GM18873 (cell line): ENCODE results near the gene STRIP1.

Source experiments
- ATAC-seq: cut with Tn5 transposase; IDR thresholded peaks from one replicate; pipeline ENCODE4 v1.9.1; 2021; ENCODE audit warnings: mild to moderate bottlenecking, moderate library complexity, moderate number of reproducible peaks; ENCODE audit not compliant: unreplicated experiment, low FRiP score

Gene STRIP1

DNA sequence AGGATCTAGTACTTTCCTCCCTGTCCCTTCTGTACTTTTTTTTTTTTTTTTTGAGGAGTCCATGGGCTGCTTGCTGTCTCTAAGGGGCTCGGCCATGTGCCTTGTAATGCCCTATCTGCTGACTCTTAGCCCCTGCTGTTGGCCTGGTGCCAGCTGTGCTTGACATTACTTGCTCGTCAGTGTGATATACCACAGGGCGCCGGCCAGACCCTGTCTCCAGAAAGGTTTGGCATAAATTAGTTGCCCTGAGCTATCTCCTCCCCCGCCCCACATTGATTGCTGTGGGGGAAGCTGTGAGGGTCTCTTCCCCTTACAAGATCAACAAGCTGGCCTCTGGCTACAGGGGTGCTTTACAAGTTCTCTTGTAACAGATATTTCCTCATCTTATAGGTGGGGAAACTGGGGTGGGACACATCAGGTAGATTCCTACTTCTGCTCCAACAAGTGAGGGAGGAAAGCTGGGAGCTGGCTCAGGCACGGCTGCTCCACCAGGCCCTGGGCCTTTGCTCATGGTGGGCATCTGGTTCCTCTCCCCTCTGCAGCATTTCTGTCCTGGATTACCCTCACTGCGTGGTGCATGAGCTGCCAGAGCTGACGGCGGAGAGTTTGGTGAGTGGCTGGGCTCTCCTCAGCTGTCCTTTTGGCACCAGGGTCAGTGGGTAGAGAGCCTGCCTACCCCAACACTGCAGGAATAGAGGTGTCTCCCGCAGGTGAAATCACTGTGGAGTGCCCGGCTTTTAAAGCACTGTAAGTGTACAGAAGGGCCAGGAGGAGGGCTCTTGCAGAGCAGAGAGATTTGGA is 15.6 kb downstream of the STRIP1 start:
- ATAC-seq: no peak

DNA sequence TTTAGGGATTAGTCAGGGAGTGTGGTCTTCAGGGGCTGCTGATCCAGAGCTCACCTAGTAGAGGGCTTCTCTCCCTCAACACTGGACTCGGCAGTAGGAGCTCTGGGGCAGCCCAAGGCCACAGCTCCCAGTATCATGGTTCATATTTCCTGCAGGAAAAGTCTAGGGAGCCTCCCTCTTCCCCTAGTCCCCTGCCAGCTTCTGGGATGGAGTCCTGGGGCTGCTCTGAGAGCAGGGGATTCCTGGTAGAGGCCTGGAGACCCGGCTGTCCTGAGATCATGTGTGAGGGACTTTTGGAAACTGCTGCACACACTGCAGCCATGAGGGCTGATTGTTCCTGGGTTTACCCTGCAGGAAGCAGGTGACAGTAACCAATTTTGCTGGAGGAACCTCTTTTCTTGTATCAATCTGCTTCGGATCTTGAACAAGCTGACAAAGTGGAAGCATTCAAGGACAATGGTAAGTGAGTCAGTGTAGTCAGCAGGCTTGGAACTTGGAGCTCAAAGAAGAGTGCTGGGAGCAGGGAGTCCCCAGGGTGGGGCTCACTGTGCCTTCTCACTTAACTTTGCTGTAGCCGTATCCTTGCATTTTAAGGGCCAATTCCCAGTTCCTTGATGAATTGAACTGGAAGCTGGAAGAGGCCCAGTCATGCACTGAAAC is 16.3 kb downstream of the STRIP1 start:
- ATAC-seq: no peak

DNA sequence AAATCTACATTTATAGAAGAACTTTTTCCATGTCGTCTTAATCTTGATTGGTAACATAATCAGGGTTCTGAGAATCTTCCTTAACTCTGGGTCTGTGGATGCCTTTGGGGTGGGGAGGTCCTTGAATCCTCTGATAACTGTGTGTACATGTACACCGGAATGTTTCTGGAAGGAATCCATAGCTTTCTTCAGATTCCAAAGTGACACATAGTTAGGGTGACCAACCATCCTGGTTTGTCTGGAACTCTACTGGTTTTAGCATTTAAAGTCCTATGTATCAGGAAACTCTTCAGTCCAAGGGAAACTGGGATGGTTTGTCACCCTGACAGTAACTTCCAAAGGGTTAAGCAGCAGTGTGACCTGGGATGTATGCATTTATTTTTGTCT is 16.8 kb downstream of the STRIP1 start:
- no peak for ATAC-seq

DNA sequence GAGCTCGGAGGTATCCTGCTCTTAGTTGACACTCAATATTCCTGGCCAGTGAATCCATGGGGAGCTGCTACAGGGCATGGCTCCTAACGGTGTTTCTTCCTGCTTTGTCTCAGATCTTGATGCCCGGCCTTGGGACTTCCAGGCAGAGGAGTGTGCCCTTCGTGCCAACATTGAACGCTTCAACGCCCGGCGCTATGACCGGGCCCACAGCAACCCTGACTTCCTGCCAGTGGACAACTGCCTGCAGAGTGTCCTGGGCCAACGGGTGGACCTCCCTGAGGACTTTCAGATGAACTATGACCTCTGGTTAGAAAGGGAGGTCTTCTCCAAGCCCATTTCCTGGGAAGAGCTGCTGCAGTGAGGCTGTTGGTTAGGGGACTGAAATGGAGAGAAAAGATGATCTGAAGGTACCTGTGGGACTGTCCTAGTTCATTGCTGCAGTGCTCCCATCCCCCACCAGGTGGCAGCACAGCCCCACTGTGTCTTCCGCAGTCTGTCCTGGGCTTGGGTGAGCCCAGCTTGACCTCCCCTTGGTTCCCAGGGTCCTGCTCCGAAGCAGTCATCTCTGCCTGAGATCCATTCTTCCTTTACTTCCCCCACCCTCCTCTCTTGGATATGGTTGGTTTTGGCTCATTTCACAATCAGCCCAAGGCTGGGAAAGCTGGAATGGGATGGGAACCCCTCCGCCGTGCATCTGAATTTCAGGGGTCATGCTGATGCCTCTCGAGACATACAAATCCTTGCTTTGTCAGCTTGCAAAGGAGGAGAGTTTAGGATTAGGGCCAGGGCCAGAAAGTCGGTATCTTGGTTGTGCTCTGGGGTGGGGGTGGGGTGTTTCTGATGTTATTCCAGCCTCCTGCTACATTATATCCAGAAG is 19.4 kb downstream of the STRIP1 start:
- ATAC-seq: no peak

DNA sequence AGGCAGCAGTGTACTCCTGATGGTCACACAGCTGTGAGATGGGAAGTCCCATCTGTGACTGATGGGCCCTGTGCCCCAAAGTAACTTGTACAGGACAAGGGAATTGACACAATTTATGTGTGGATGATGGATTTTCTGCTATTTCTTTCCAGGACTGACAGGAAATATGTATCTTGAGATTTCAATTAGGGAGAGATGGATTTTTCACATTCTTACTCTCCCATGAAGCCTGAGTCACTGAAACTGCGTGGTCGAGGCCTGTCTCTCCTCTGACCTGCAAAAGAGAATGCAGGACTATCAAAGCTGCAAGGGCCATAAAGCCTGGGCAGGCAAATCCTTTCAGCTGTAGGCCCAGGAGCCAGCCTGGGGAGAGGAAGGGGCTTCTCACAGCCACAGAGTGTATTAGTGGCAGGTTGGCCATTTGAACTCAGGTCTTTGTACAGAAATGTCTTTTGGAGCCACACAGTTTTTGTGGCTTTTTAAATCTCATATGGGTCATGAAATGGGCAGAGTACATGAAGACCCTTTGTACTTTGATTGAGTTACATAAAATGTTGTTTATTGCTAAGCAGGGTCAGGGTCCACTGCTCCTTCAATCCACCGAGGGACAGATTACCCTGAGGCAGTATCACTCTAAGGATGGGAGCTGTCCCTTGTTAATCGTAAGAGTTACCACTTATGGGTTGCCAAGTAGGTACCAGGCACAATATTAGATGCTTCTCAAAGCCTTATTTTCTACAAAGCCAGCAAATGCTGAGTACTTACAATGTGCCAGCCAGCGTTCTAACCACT is 21.3 kb downstream of the STRIP1 start:
- ATAC-seq: no peak

DNA sequence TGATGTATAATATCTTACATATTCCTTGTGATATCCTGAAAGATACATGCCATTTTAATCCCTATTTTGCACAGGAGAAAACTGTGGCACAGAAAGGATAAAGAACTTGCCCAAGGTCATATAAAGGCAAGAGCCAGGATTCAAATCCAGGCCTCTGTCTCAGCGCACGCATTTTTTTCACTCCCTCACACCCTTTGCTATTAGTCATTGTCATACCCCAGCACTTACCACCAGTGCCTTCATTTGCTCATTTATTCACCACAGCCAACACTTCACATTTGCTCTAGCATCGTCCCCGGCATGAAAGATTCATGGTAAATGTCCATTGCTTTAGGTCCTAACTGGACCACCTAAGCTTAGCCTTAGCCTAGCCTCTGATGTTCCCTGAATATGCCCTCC is 21.9 kb downstream of the STRIP1 start:
- no peak for ATAC-seq

DNA sequence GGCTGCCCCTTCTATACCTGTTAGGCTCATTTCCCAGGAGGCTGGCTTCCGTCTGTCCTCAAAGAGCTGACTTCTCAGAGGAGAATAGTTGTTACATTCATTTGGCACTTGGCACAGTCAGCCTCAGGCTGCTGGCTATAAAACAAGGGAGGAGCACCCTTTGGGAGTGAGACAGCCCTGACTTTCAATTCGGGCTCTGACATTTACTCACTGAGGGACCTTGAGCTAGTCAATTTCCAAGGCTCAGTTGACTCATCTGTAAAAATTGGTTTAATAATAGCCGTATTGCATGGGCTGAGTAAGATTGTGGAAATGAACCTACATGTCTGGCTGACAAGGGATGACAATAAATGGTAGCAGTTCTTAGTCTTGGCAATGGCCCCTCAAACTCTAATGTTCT is 22.4 kb downstream of the STRIP1 start:
- no peak for ATAC-seq

DNA sequence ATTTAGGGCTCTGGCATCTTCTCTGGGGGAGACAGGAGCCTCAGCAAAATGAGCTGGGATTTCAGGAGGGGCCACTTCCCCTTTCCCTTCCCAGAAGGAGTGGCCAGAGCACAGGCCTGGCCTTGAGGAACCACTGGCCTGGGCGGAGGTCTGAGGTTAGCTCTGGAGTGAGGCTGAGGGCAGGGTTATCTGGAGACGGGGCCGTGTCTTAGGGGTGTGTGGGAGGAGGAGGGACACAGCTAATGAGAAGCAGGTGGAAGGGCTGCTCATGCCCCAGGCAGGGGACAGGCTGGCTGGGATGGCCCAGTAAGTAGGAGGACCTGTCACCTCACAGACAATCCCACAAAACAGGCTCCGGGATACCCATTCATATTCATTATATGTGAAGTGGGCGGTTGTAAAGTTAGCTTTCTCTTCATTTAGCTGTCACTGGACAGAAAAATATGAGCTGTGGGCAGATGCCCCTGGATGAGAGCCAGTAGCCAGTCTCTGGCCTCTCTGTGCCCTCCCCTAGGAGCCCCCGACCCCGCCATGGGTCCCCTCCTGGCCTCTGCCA is 23.6 kb downstream of the STRIP1 start:
- ATAC-seq: no peak

DNA sequence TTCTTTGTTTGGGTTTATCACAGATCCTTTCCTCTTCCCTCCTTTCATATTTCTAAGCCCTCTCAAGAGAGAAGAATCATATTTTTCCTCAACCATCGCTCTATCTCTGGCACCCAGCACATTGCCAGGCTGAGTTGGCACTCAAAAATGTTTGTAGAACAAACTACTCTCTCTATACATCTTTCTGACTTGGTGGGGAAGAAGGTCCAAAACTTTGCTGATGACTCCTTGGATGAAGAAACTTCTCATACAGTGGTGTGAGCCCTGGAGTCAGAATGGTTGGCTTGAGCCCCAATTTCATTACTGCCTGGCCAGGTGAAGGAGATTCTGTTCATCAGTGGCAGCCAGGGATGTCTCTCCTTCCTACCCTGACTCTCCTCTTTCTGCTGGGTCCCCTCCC is 24.2 kb downstream of the STRIP1 start:
- no peak for ATAC-seq

DNA sequence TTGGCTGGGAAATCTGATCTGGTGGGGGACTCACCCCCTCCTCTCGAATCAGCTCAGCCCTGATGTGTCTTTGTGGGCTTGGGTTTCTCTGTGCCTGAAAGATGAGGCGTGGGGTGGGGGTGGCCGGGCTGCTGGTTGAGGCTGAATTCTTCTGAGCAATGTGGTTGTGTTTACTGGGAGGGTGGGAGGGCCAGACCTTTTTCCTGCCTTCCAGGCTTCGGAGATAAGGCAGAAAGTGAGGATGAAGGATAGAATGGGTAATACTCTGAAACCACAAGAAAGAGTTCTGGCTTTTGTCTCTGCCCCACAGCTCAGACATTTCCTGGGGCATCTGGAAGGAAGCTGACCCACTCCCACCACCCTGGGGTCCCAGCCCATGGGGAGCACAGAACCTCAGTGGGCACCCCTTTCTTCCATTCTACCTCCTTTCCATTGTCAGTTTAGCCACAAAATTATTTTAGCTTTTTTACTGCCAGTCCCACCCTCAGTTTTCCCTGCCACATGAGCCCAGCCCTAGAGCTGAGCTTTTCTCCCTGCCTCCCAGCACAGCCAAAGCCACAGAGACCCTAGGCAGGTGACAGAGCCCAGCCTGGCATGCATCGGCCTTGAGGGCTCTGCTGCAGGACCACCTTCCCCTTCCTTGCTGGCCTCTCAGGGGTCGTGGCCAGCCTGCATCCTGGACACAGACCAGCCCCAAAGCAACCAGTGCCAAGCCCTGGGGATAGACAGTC is 24.9 kb downstream of the STRIP1 start:
- ATAC-seq: no peak

DNA sequence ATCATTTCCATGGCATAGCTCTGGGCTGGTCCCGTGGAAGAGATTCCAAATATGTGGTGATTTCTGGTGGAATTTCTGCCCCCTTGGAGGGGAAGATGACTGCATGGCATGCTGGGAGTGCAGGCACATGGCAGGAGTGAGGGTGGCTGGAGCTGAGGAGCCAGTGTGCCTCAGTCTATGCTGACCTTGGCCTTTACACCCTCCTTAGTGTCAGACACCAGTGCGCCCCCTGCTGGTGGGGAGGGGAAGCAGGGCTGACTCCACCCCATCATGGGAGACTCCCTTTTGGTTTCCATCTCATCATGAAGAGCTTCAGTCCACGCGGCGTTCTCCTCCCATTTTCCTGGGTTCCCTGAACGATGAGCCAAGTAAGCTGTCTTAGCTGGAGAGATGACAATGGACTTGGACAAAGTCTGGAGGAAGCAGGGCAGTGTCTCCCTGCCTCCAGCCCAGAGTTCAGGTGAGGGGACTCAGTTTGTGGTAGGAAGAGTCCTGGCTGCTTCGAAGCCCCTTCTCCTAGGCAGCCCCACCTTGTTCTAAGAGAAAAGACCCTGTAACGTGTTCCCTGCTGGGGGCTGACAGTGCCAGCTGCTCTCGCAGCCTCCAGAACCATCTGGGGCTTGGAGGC is 25.7 kb downstream of the STRIP1 start:
- no peak for ATAC-seq

DNA sequence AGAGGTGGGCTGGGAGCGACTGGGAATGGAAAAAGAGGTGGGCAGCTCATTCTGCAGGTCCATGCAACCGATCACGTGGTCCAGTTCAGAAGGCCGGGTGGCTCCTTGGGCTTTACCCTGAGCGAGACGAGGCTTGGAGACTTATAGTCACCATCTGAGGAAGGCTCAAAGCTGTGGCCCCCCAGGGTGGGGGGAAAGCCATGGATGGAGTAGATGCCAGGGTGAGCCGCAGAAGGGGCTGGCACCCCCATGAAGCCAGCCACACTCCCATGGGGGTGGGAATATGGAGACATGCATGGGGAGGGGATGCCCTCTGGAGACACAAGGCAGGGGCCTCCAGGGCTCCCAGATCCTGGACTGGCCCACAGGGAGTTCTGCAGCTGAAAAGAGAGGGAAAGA is 26.2 kb downstream of the STRIP1 start:
- no peak for ATAC-seq

DNA sequence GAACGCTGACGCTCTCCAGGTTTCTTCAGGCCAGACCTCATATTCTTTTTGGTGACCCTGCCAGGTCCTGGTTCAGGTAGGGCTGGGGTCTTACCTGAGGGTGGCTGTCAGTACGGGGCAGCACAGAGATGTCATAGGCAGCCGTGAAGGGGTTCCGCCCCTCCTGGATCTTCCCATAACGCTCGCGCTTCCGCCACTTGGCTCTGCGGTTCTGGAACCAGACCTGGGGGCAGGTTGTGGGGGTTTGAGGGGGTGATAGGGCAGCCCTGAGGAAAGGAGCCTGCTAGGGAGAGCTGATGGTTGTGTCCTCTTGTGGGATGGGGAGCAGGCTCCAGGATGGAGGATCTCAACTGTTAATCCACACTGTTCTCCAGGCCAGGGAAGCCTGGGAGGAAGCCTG is 26.9 kb downstream of the STRIP1 start:
- no peak for ATAC-seq

DNA sequence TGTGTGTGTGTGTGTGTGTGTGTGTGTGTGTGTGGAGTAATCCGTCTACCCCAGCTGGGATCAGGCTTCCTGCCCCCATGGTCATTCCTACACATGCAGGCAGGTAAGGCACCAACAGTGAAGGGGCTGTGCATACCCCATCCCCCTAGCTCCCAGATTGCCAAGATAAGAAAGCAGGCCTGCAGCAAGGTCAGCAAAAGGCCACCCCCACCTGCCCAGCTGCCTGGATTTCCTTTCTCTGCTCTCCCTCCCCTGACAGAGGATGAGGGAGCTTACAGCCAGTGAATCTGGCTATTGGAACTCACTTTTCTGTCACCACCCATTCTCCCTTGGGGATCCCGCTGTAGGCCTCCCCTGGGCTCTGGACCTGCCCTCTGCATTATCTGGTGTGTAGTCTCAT is 28.2 kb downstream of the STRIP1 start:
- ATAC-seq: no peak

DNA sequence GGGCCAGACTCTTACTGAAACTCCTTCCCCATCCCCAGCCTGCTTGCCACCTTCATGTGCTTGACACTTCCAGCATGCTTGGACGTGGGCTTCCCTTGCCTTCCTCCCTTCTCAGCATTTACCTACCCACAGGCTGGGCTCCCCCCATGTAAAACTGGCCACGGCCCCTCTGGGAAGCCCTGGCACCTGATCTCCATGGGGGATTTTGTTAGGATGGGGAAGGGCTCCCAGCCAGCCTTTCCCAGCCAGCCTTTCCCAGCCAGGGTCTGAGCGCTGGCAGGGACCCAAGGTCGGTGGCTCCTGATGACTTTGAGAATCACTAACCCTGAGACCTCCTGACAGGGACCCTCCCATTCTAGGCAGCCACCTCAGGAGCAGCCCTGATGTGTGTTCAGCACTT is 29.4 kb downstream of the STRIP1 start:
- no peak for ATAC-seq

DNA sequence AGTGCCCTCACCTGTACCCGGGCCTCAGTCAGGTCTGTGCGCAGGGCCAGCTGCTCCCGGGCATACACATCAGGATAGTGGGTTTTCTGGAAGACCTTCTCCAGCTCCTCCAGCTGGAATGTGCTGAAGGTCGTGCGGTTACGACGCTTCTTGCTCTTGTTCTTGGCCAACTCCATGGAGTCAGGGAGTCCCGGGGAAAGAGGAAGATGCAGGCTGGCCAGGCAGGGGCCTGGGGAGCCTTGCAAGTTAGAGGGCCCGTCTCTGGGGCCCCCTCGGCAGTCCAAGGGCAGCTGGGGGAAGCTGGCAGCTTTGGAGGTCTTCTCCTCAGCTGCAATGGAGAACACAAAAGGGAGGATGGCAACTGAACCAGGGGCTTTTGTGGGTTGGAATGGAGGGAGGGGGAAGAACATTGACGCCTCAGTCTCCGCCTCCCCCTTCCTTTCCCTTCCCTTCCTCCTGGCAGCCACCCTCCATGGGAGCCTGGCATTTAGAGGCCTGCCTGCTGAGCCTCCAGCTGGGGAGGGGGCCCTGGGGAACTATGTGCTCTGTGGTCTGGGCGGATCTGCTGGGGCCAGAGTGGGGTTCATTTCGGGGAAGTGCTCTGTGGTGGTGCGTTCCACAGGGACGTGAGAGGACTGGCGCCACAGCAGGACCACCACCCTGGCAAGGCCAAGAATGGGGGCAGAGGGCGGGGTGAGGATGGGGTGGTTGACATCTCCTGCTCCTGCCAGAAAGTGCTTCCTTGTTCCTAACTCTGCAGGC is 30.3 kb downstream of the STRIP1 start:
- ATAC-seq: no peak

DNA sequence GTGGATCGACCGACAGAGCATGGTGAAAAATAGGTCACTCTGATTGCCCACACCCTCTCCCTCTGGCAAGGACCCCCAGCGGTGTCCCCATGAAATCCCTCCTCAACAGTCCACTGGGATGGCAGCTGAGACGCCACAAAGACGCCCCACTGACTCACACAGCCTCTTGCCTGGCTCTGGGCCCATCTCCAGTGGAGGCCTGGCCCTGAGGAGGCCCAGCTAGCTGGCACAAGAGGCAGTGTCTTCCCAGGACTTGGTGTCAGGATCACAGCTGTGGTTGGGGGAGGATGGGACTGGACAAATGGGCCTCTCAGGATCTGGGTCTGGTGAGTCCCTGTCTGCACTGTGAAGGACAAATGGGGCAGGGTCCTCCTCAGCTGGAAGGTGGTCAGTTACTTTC is 31.4 kb downstream of the STRIP1 start:
- ATAC-seq: no peak

DNA sequence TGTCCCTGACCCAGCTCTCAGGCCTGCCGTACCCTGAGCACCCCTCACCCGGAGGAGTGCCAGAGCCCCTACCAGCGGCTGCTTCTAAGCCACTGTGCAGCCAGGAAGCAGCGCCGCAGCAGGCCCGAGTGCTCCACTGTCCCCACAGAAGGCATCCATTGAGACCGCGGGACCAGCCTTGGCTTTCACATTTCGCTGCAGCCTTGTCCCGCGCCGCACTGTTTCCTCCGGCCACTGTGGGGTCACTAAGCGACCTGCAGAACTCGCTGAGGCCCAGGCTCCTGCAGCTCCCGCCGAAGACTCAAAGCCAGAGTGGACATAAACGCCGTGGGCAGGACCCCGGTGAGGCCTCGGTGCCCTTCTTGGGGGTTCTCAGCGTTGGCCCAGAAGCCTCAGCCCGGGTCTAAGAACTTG is 33.1 kb downstream of the STRIP1 start:
- no peak for ATAC-seq
